Jurkat, Clone E6-1 (cell line): ENCODE results near the gene IL1RAPL2.

Experiments
- DNase-seq: peaks from one replicate; pipeline ENCODE4 v3.0.0-alpha.2; 2011; ENCODE audit warnings: low read depth, low spot score
- H3K4me3 ChIP-seq: 2 replicates; pipeline ENCODE4 v1.5.1; 2011; ENCODE audit warnings: mild to moderate bottlenecking, low read length, control low read depth, moderate library complexity

The IL1RAPL2 gene

GRCh38 chrX:105116486-105116885 is 550.5 kb downstream of the IL1RAPL2 start:
- H3K4me3 ChIP-seq: no peak overlapping the region
- DNase-seq: no peak

GRCh38 chrX:105117621-105118020 is 551.6 kb downstream of the IL1RAPL2 start:
- no peak overlapping the region for H3K4me3 ChIP-seq
- no peak for DNase-seq

GRCh38 chrX:105120463-105120862 is 554.5 kb downstream of the IL1RAPL2 start:
- H3K4me3 ChIP-seq: no peak overlapping the region
- no peak for DNase-seq

- DNase-seq: no peak
- H3K4me3 ChIP-seq: no peak overlapping the region
Measured at GRCh38 chrX:105121186-105121585, 555.2 kb downstream of the IL1RAPL2 start.

GRCh38 chrX:105126201-105126600 is 560.2 kb downstream of the IL1RAPL2 start:
- H3K4me3 ChIP-seq: no peak overlapping the region
- DNase-seq: no peak

- no peak overlapping the region for H3K4me3 ChIP-seq
- no peak for DNase-seq
Measured at GRCh38 chrX:105134273-105134672, 568.3 kb downstream of the IL1RAPL2 start.

- no peak for DNase-seq
- no peak overlapping the region for H3K4me3 ChIP-seq
Measured at GRCh38 chrX:105136786-105137185, 570.8 kb downstream of the IL1RAPL2 start.

- no peak overlapping the region for H3K4me3 ChIP-seq
- no peak for DNase-seq
Measured at GRCh38 chrX:105150036-105150435, 584.0 kb downstream of the IL1RAPL2 start.

GRCh38 chrX:105150557-105150956 is 584.6 kb downstream of the IL1RAPL2 start:
- no peak overlapping the region for H3K4me3 ChIP-seq
- no peak for DNase-seq

GRCh38 chrX:105167233-105167632 is 601.2 kb downstream of the IL1RAPL2 start:
- DNase-seq: no peak
- H3K4me3 ChIP-seq: no peak overlapping the region

GRCh38 chrX:105168577-105168976 is 602.6 kb downstream of the IL1RAPL2 start:
- H3K4me3 ChIP-seq: no peak overlapping the region
- no peak for DNase-seq

GRCh38 chrX:105173071-105173470 is 607.1 kb downstream of the IL1RAPL2 start:
- H3K4me3 ChIP-seq: no peak overlapping the region

GRCh38 chrX:105179644-105180043 is 613.6 kb downstream of the IL1RAPL2 start:
- H3K4me3 ChIP-seq: no peak overlapping the region
- no peak for DNase-seq

More at GRCh38 chrX:105173071-105173470, 607.1 kb downstream of the IL1RAPL2 start:
- DNase-seq: no peak

GRCh38 chrX:105189093-105189492 is 623.1 kb downstream of the IL1RAPL2 start:
- DNase-seq: no peak
- H3K4me3 ChIP-seq: no peak overlapping the region

- peak; percentile 8 for DNase-seq
- no peak overlapping the region for H3K4me3 ChIP-seq
Measured at GRCh38 chrX:105190252-105190853, 624.4 kb downstream of the IL1RAPL2 start.

- no peak overlapping the region for H3K4me3 ChIP-seq
- DNase-seq: no peak
Measured at GRCh38 chrX:105191878-105192277, 625.9 kb downstream of the IL1RAPL2 start.

- no peak overlapping the region for H3K4me3 ChIP-seq
- DNase-seq: no peak
Measured at GRCh38 chrX:105209406-105209805, 643.4 kb downstream of the IL1RAPL2 start.

- H3K4me3 ChIP-seq: no peak overlapping the region
- no peak for DNase-seq
Measured at GRCh38 chrX:105210258-105210657, 644.3 kb downstream of the IL1RAPL2 start.

- no peak overlapping the region for H3K4me3 ChIP-seq
- no peak for DNase-seq
Measured at GRCh38 chrX:105211066-105211575, 645.1 kb downstream of the IL1RAPL2 start.

- H3K4me3 ChIP-seq: no peak overlapping the region
- DNase-seq: no peak
Measured at GRCh38 chrX:105219454-105220401, 653.7 kb downstream of the IL1RAPL2 start.
